Measurements from ENCODE around the gene SYNC. TPM values are rescaled to one million over a fixed set of nuclear protein-coding genes. Genes with fewer than 3 reads are reported as not detected.
"Not testable (repeated sequence)": the region's sequence is repeated elsewhere in the genome, so short reads cannot be mapped to it uniquely, and the experiment has no call there.

The SYNC gene
- total RNA-seq, 6 donors from 2014 or later = 12.0 to 33.5 (median 25.8) TPM

GRCh38 chr1:32714277-32714676 lies 11.7 kb upstream of the SYNC start:
- Histone ChIP-seq H3K4me1 (peaks cover 0 to 22% (median 10%) of the 10 kb centered on the region in 4 donors), H3K9me3 (no peaks in the 10 kb centered on the region), H3K27ac (no peak overlapping the region), H3K4me3 (no peak overlapping the region), H3K36me3 (no peaks in the 10 kb centered on the region), H3K27me3 (no peaks in the 10 kb centered on the region)
- no peak for DNase-seq
- TF ChIP-seq EP300 (IDR thresholded peaks at IDR 0.05) (no peak), POLR2A (IDR thresholded peaks at IDR 0.05) (no peak)
- no peak for ATAC-seq (ENCODE audit: low FRiP score in 2 of 2)
- 64 to 78% methylated on average over 4 of the region's 4 CpGs for WGBS, 2 donors

GRCh38 chr1:32713081-32713480 lies 10.5 kb upstream of the SYNC start:
- no peak for TF ChIP-seq POLR2A (IDR thresholded peaks at IDR 0.05)
- no peak for TF ChIP-seq CTCF (IDR thresholded peaks at IDR 0.05)
- Histone ChIP-seq H3K36me3 (no peaks in the 10 kb centered on the region), H3K4me1 (peaks cover 0 to 22% (median 10%) of the 10 kb centered on the region in 4 donors), H3K27me3 (no peaks in the 10 kb centered on the region), H3K27ac (no peak overlapping the region), H3K9me3 (no peaks in the 10 kb centered on the region), H3K4me3 (no peak overlapping the region)
- no peak for ATAC-seq (ENCODE audit: low FRiP score in 2 of 2)
- no peak for DNase-seq
- 90 to 91% methylated on average over 10 of the region's 10 CpGs for WGBS, 2 donors

- not testable (repeated sequence) for H3K4me3 ChIP-seq; H3K27ac ChIP-seq; H3K36me3 ChIP-seq; H3K27me3 ChIP-seq; ATAC-seq (ENCODE audit: low FRiP score in 2 of 2); H3K9me3 ChIP-seq
- H3K4me1 ChIP-seq = peaks cover 0 to 15% (median 12%) of the 10 kb centered on the region in 4 donors
- WGBS, 2 donors = 64 to 67% methylated on average over 4 of the region's 4 CpGs
- DNase-seq = peak in 1 of 2 donors; percentile 25
Measured at GRCh38 chr1:32711221-32711620, 8.7 kb upstream of the SYNC start.

GRCh38 chr1:32709476-32709875 lies 6.9 kb upstream of the SYNC start:
- H3K36me3 ChIP-seq = no peaks in the 10 kb centered on the region
- no peak for TF ChIP-seq POLR2A (IDR thresholded peaks at IDR 0.05)
- no peak for TF ChIP-seq CTCF (IDR thresholded peaks at IDR 0.05)
- no peak for TF ChIP-seq POLR2AphosphoS5 (IDR thresholded peaks at IDR 0.05)
- TF ChIP-seq EP300 (IDR thresholded peaks at IDR 0.05) = no peak
- no peak overlapping the region for H3K4me3 ChIP-seq
- H3K9me3 ChIP-seq = no peaks in the 10 kb centered on the region
- peaks cover 2 to 15% (median 9%) of the 10 kb centered on the region in 4 donors for H3K4me1 ChIP-seq
- H3K27me3 ChIP-seq = no peaks in the 10 kb centered on the region
- no peak for ATAC-seq (ENCODE audit: low FRiP score in 2 of 2)
- DNase-seq = no peak
- no peak overlapping the region for H3K27ac ChIP-seq
- 72 to 96% methylated on average over 3 to 5 of the region's 5 CpGs for WGBS, 2 donors

- ATAC-seq (ENCODE audit: low FRiP score in 2 of 2) = no peak
- H3K4me1 ChIP-seq = peaks cover 2 to 15% (median 9%) of the 10 kb centered on the region in 4 donors
- H3K9me3 ChIP-seq = no peaks in the 10 kb centered on the region
- peak in 1 of 2 donors; percentile 53 for DNase-seq
- H3K27ac ChIP-seq = no peak overlapping the region
- TF ChIP-seq EP300 (IDR thresholded peaks at IDR 0.05) = no peak
- TF ChIP-seq POLR2AphosphoS5 (IDR thresholded peaks at IDR 0.05) = no peak
- no peak for TF ChIP-seq POLR2A (IDR thresholded peaks at IDR 0.05)
- TF ChIP-seq CTCF (IDR thresholded peaks at IDR 0.05) = no peak
- 55 to 78% methylated on average over 2 of the region's 2 CpGs for WGBS, 2 donors
- no peak overlapping the region for H3K4me3 ChIP-seq
- no peaks in the 10 kb centered on the region for H3K27me3 ChIP-seq
- no peaks in the 10 kb centered on the region for H3K36me3 ChIP-seq
Measured at GRCh38 chr1:32709075-32709474, 6.5 kb upstream of the SYNC start.

GRCh38 chr1:32706491-32706890 lies 3.9 kb upstream of the SYNC start:
- WGBS, 2 donors = 15 to 47% methylated on average over 1 of the region's 1 CpG
- no peak overlapping the region for H3K4me3 ChIP-seq
- TF ChIP-seq POLR2A (IDR thresholded peaks at IDR 0.05) (no peak), CTCF (IDR thresholded peaks at IDR 0.05) (no peak), EP300 (IDR thresholded peaks at IDR 0.05) (no peak), POLR2AphosphoS5 (IDR thresholded peaks at IDR 0.05) (no peak)
- no peaks in the 10 kb centered on the region for H3K36me3 ChIP-seq
- ATAC-seq (ENCODE audit: low FRiP score in 2 of 2) = no peak
- peaks cover 0 to 10% (median 0%) of the 10 kb centered on the region in 4 donors for H3K27me3 ChIP-seq
- peaks cover 16 to 26% (median 21%) of the 10 kb centered on the region in 4 donors for H3K4me1 ChIP-seq
- no peaks in the 10 kb centered on the region for H3K9me3 ChIP-seq
- DNase-seq = peak in 1 of 2 donors; percentile 55
- H3K27ac ChIP-seq = peak overlapping the region in 1 of 4 donors; percentile 47
